Ramos (cell line): ENCODE data around the gene LARGE2.
"Not testable (repeated sequence)": the region's sequence is repeated elsewhere in the genome, so short reads cannot be mapped to it uniquely, and the experiment has no call there.

Source experiments
- in situ Hi-C: fragments of 300-500 bp; cut with MboI; formaldehyde crosslinking; loops from one replicate; pipeline ENCODE4 v1.14.3; 2022; ENCODE audit warnings: low sequenced_read_pairs; ENCODE audit not compliant: unreplicated experiment

Gene LARGE2

GRCh38 chr11:45895553-45896259, 26.8 kb upstream of the LARGE2 start:
- in situ Hi-C loops: no loop called here

GRCh38 chr11:45896422-45896984, 26.0 kb upstream of the LARGE2 start:
- in situ Hi-C loops: no loop called here

- in situ Hi-C loops: no loop called here
These were observed 24.9 kb upstream of the LARGE2 start for GRCh38 chr11:45897556-45897955.

- in situ Hi-C loops: no loop called here
These were observed 23.4 kb upstream of the LARGE2 start for GRCh38 chr11:45899086-45899447.

GRCh38 chr11:45899448-45900174, 22.8 kb upstream of the LARGE2 start:
- in situ Hi-C loops: no loop called here

GRCh38 chr11:45900175-45900800, 22.2 kb upstream of the LARGE2 start:
- in situ Hi-C loops: not testable (repeated sequence)

- in situ Hi-C loops: no loop called here
These were observed 21.4 kb upstream of the LARGE2 start for GRCh38 chr11:45900916-45901617.

- in situ Hi-C loops: no loop called here
These were observed 20.8 kb upstream of the LARGE2 start for GRCh38 chr11:45901626-45902025.

- in situ Hi-C loops: no loop called here
These were observed 19.7 kb upstream of the LARGE2 start for GRCh38 chr11:45902452-45903380.

GRCh38 chr11:45904309-45904915, 18.0 kb upstream of the LARGE2 start:
- in situ Hi-C loops: no loop called here

- in situ Hi-C loops: no loop called here
These were observed 17.4 kb upstream of the LARGE2 start for GRCh38 chr11:45905095-45905494.

GRCh38 chr11:45905576-45905975, 16.9 kb upstream of the LARGE2 start:
- in situ Hi-C loops: not testable (repeated sequence)

GRCh38 chr11:45906096-45906682, 16.3 kb upstream of the LARGE2 start:
- in situ Hi-C loops: no loop called here

GRCh38 chr11:45906965-45907611, 15.4 kb upstream of the LARGE2 start, which contains the start of gene FREY1:
Gene FREY1 (minus strand): TSS chr11:45907271. CDS start chr11:45907245, 26 bp downstream.
- in situ Hi-C loops: no loop called here

- in situ Hi-C loops: no loop called here
These were observed 14.5 kb upstream of the LARGE2 start for GRCh38 chr11:45907911-45908370.

- in situ Hi-C loops: no loop called here
These were observed 12.6 kb upstream of the LARGE2 start for GRCh38 chr11:45909594-45910475.

GRCh38 chr11:45910623-45911022, 11.8 kb upstream of the LARGE2 start:
- in situ Hi-C loops: no loop called here
